Right cardiac atrium (tissue), 5 donors: Measurements from ENCODE around the gene GNG5. TPM values are rescaled to one million over a fixed set of nuclear protein-coding genes. Genes with fewer than 3 reads are reported as not detected.

ENCODE experiments used
- polyA plus RNA-seq: library from polyadenylated mRNA; stranded (reverse); fragments of 200-250 nt; gene quantifications from one replicate; pipeline ENCODE4 v1.2.3, GENCODE V29; 2013
- total RNA-seq, 4 donors: library from RNA; stranded (reverse); fragmentation: NEBNext Ultra II Directional; extraction: Animal tissue kit (Norgen Biotek cat#: 25700); gene quantifications; one replicate each; pipeline ENCODE4 v1.2.1, GENCODE V29; 2021
- donor health status: healthy with polysubstance abuse.
- donor health status: DM: no; HTN: yes; CAD: no.
- donor health status: DM: no; HTN: no; CAD: no.
- donor health status: DM: no; HTN: yes; CAD: no; lungs with severe emphysema.
- donor health status: DM: yes; HTN: yes; CAD: no.

The GNG5 gene
- total and polyA plus RNA-seq, 5 donors, result 149 to 341 (median 159) TPM

Other genes with a start within 250 kb of the GNG5 start
- 1 to 10 TPM in 3 of 4 donors, under 1 TPM in 1; 0.92 to 2.9 (median 1.7) TPM for gene SAMD13, start 204.9 kb downstream of the GNG5 start, total RNA-seq
- gene SAMD13, start 204.9 kb downstream of the GNG5 start, polyA plus RNA-seq, result 1.2 TPM
- gene DNASE2B, start 108.1 kb downstream of the GNG5 start, total RNA-seq, result not detected
- gene DNASE2B, start 108.1 kb downstream of the GNG5 start, polyA plus RNA-seq, result not detected
- gene RPF1, start 27.3 kb downstream of the GNG5 start, total RNA-seq, result 10 to 100 TPM; 30.0 to 34.9 (median 31.3) TPM
- 37.3 TPM for gene RPF1, start 27.3 kb downstream of the GNG5 start, polyA plus RNA-seq
- 1 to 10 TPM in 3 of 4 donors, under 1 TPM in 1; 0.69 to 2.5 (median 1.5) TPM for gene SPATA1, start 195 bp downstream of the GNG5 start, total RNA-seq
- 0.57 TPM for gene SPATA1, start 195 bp downstream of the GNG5 start, polyA plus RNA-seq
- gene CTBS, start 67.9 kb upstream of the GNG5 start, total RNA-seq, result 10 to 100 TPM in 3 of 4 donors, 1 to 10 TPM in 1; 8.4 to 13.3 (median 10.9) TPM
- 5.0 TPM for gene CTBS, start 67.9 kb upstream of the GNG5 start, polyA plus RNA-seq
- gene SSX2IP, start 183.9 kb upstream of the GNG5 start, total RNA-seq, result 10 to 100 TPM; 18.4 to 28.6 (median 22.8) TPM
- gene SSX2IP, start 183.9 kb upstream of the GNG5 start, polyA plus RNA-seq, result 7.7 TPM